A673 (cell line): ENCODE results near the gene NIN. TPM values are rescaled to one million over a fixed set of nuclear protein-coding genes. Genes with fewer than 3 reads are reported as not detected.

Experiments
- BruUV-seq: library from RNA; stranded (reverse); fragments of 400-500 nt; replicated peaks from 2 replicates; lab custom pipeline; 2021; lab: Mats Ljungman, UMichigan
- CTCF ChIA-PET: fragments of 300-600 bp; sonication (Branson Sonifier 250); formaldehyde crosslinking; loops from one replicate; lab custom pipeline; 2022; ENCODE audit warnings: antibody characterized with exemption; lab: Charles Lee
- POLR2A ChIA-PET: fragments of 300-600 bp; sonication (Branson Sonifier 250); formaldehyde crosslinking; loops from one replicate; lab custom pipeline; 2022; ENCODE audit warnings: antibody characterized with exemption; ENCODE audit not compliant: low non-redundant PET; lab: Charles Lee
- DNase-seq: peaks from one replicate; pipeline ENCODE4 v3.0.0-alpha.2; 2015; ENCODE audit warnings: low spot score
- H3K27ac ChIP-seq: fragments of 200-600 bp; sonication (generic); 2 replicates; pipeline ENCODE4 v1.5.1; 2016; ENCODE audit warnings: mixed run types, low read depth, mild to moderate bottlenecking, mixed read lengths, antibody characterized with exemption, low read length; ENCODE audit not compliant: poor library complexity, severe bottlenecking
- H3K27me3 ChIP-seq: fragments of 200-600 bp; sonication (generic); replicated peaks from 2 replicates; pipeline ENCODE4 v1.6.1; 2017; ENCODE audit warnings: mixed run types, low read depth, mild to moderate bottlenecking, mixed read lengths, antibody characterized with exemption, low read length; ENCODE audit not compliant: insufficient read depth, poor library complexity
- H3K36me3 ChIP-seq: fragments of 200-600 bp; sonication (generic); 2 replicates; pipeline ENCODE4 v1.6.1; 2016; ENCODE audit warnings: mixed run types, mild to moderate bottlenecking, mixed read lengths, antibody characterized with exemption, low read length; ENCODE audit not compliant: insufficient read depth, poor library complexity, severe bottlenecking
- H3K4me1 ChIP-seq: fragments of 200-600 bp; sonication (generic); 2 replicates; pipeline ENCODE4 v1.6.1; 2017; ENCODE audit warnings: mixed run types, mild to moderate bottlenecking, mixed read lengths, antibody characterized with exemption, low read length; ENCODE audit not compliant: insufficient read depth, poor library complexity, severe bottlenecking
- H3K4me3 ChIP-seq: fragments of 200-600 bp; sonication (generic); 2 replicates; pipeline ENCODE4 v1.5.1; 2016; ENCODE audit warnings: low read depth, mixed run types, mild to moderate bottlenecking, mixed read lengths, low read length; ENCODE audit not compliant: poor library complexity, severe bottlenecking
- H3K9me3 ChIP-seq: fragments of 200-600 bp; sonication (generic); 2 replicates; pipeline ENCODE4 v1.6.1; 2016; ENCODE audit warnings: mixed run types, low read depth, mild to moderate bottlenecking, mixed read lengths, antibody characterized with exemption, low read length; ENCODE audit not compliant: poor library complexity, severe bottlenecking
- CTCF ChIP-seq: fragments of 300-800, 200-600 bp; sonication (generic); conservative IDR thresholded peaks from 2 replicates; pipeline ENCODE4 v1.5.1; 2017; ENCODE audit warnings: low read depth, mild to moderate bottlenecking, antibody characterized with exemption, low read length, moderate library complexity, mixed read lengths
- EZH2 ChIP-seq: fragments of 200-600 bp; sonication (generic); IDR thresholded peaks from 2 replicates; pipeline ENCODE4 v1.6.1; 2017; ENCODE audit warnings: borderline replicate concordance, low read depth, mild to moderate bottlenecking, mixed read lengths, antibody characterized with exemption, low read length; ENCODE audit not compliant: poor library complexity, severe bottlenecking
- intact Hi-C: fragments of 100-400 bp; cut with micrococcal nuclease; formaldehyde crosslinking; loops from one replicate; pipeline ENCODE4 v1.10.0; 2022; ENCODE audit not compliant: unreplicated experiment
- total RNA-seq: library from RNA; stranded (reverse); gene quantifications from 2 replicates; pipeline ENCODE4 v1.2.3, GENCODE V29; 2021

Gene NIN
- total RNA-seq, 1 experiment from 2014 or later = 63.5 TPM

- Histone ChIP-seq H3K4me1 (no peaks in the 10 kb centered on the region), H3K9me3 (no peaks in the 10 kb centered on the region), H3K27ac (no peak overlapping the region), H3K36me3 (no peaks in the 10 kb centered on the region), H3K27me3 (no peaks in the 10 kb centered on the region), H3K4me3 (no peak overlapping the region)
- ChIA-PET CTCF (no interaction called here), POLR2A (no interaction called here)
- no TSS peak for BruUV-seq
- intact Hi-C loops = no loop called here
- no peak for DNase-seq
- no peak for TF ChIP-seq EZH2
- no peak for TF ChIP-seq CTCF
These were observed 8.7 kb upstream of the NIN start for GRCh38 chr14:50839691-50840090.

- Histone ChIP-seq H3K27me3 (no peaks in the 10 kb centered on the region), H3K9me3 (no peaks in the 10 kb centered on the region), H3K27ac (no peak overlapping the region), H3K4me1 (no peaks in the 10 kb centered on the region), H3K36me3 (no peaks in the 10 kb centered on the region), H3K4me3 (no peak overlapping the region)
- BruUV-seq = no TSS peak
- POLR2A ChIA-PET = no interaction called here
- TF ChIP-seq EZH2 = no peak
- TF ChIP-seq CTCF = no peak
- no peak for DNase-seq
- CTCF ChIA-PET = no interaction called here
- intact Hi-C loops = no loop called here
These were observed 8.1 kb upstream of the NIN start for GRCh38 chr14:50839048-50839447.

GRCh38 chr14:50837850-50838470 lies 7.0 kb upstream of the NIN start:
- Histone ChIP-seq H3K9me3 (no peaks in the 10 kb centered on the region), H3K27me3 (no peaks in the 10 kb centered on the region), H3K36me3 (no peaks in the 10 kb centered on the region), H3K27ac (no peak overlapping the region), H3K4me3 (no peak overlapping the region), H3K4me1 (no peaks in the 10 kb centered on the region)
- TF ChIP-seq CTCF (no peak), EZH2 (no peak)
- no peak for DNase-seq
- ChIA-PET POLR2A (no interaction called here), CTCF (no interaction called here)
- BruUV-seq = no TSS peak
- intact Hi-C loops = no loop called here
